ENCODE measurements around the gene ZCCHC7.

The ZCCHC7 gene

DNA sequence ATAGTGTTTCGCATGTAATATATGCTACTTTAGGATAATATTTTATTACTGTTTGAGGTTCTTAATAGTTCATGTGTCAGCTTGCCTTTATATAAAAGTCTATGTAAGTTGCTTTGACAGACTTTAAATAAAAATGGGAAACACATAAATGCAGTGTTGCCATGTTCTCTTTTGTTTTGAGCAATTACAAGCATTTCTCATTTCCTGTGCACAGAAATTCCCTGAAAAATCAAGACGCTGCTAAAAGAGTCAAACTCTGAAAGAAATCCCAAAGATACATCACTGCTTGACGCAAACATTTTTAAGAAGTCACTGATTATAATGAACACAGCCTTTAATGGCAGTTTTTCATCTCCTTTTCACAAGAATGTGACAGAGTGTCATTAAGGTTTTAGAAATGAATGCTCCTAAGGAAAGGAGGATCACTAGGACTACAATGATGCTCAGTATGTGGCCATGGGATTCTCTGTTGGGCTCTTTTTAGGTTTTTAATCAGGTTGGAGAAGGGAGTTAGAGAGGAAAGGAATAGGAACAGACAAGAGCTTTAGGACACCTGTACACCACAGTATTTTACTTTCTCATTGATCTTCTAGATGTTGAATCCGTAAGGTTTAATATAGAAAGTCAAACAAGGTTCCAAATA lies 29.4 kb downstream of the ZCCHC7 start:
- H3K4me3 ChIP-seq (ENCODE audit: low read depth, low read length) = no peak overlapping the region

DNA sequence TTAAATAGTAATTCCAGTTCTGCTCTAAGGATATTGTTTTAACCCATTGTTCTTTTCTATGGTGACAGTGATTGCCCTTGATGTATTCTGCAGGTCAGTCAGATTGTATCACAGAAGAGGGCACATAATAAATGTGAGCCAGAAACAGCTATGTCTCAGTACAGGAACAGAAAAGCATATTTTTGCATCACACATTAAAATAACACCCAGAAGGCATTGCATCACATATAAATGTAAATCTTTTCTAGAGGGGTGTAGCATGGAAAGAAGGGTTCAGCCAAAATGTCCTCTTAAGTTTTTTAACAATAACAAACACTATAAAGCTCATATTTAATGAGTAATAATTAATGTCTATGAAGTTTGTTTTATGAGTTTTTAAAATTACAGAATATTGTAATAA lies 30.0 kb downstream of the ZCCHC7 start:
- TF ChIP-seq CTCF (IDR thresholded peaks at IDR 0.05; ENCODE audit: low read depth, low read length) = no peak
- H3K4me3 ChIP-seq (ENCODE audit: low read depth, low read length) = no peak overlapping the region

More for the DNA sequence above, 29.4 kb downstream of the ZCCHC7 start:
- no peak for TF ChIP-seq CTCF (IDR thresholded peaks at IDR 0.05; ENCODE audit: low read depth, low read length)

DNA sequence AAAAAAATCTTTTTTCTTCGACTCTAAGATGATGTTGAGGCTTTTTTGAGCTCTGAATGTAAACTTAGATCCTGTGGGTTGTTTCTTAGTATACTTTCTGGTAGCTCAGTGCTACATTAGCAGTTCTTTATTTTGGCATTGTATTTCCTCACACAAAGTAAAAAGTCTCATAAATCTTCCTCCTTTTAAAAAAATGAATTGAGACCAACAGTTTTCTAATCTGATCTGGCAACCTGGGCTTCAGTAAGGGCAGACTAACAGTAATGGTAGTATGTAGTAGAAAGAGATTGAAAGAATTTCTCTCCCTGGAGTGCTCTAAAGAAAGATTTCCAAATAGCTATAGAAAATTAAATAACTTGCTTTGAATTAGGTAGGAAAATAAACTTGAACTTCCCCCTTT lies 31.4 kb downstream of the ZCCHC7 start:
- no peak overlapping the region for H3K4me3 ChIP-seq (ENCODE audit: low read depth, low read length)
- TF ChIP-seq CTCF (IDR thresholded peaks at IDR 0.05; ENCODE audit: low read depth, low read length) = no peak

DNA sequence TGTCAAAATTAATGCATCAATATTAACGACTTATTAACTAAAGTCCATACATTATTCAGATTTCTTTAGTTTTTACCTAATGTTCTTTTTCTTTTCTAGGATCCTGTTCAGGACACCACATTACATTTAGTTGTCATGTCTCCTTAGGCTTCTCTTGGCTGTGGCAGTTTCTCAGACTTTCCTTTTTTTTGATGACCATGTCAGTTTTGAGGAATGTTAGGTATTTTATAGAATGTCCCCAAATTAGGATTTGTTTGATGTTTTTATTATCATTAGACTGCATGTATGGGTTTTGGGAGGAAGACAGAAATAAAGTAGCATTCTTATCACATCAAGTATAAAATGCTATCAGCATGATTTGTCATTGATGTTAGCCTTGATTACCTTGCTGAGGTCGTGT lies 32.0 kb downstream of the ZCCHC7 start:
- no peak for TF ChIP-seq CTCF (IDR thresholded peaks at IDR 0.05; ENCODE audit: low read depth, low read length)
- H3K4me3 ChIP-seq (ENCODE audit: low read depth, low read length) = no peak overlapping the region

DNA sequence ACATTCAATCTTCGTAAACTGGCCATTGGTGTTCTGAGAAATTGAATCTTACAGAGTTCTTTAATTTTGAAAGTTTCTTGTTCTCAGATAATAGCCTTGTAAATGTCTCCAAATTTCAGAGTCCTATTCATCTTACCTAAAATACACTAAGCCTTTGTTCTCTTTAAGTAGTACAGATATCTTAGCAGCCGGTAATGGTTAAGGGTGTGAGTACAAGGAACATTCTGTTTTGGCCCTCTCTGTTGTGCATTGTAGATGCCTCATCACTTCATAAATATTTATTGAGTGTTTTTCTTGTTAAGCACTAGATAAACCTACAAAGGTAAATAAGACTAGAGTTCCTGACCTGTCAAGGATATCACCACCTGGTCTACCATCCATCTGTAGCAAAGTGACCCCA lies 35.2 kb downstream of the ZCCHC7 start:
- no peak for TF ChIP-seq CTCF (IDR thresholded peaks at IDR 0.05; ENCODE audit: low read depth, low read length)
- H3K4me3 ChIP-seq (ENCODE audit: low read depth, low read length) = no peak overlapping the region

- TF ChIP-seq CTCF (IDR thresholded peaks at IDR 0.05; ENCODE audit: low read depth, low read length) = no peak
- H3K4me3 ChIP-seq (ENCODE audit: low read depth, low read length) = no peak overlapping the region
These were observed 35.8 kb downstream of the ZCCHC7 start for GRCh38 chr9:37156205-37156604.

DNA sequence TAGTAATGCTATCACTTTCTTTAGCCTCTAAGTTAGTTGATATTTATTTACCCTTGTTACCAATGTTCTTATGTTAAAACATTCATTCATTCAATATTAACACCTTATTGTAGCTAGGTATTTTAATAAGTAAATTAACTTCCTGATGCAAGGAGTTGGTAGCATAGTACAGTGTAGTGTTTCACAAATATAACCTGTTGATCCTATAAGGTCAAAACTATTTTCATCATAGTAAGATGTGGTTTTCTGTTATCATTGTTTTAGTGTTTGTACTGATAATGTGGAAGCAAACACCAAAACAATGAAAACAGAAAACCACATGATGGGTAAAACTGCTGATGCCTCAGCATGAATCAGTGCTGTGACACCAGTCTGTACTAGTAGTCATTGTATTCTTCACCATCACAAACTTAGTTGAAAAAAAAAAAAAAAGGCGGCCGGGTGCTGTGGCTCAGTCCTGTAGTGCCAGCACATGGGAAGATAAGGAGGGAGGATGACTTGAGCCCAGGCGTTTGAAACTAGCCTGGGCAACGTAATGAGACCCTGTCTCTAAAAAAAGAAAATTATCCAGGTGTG lies 36.5 kb downstream of the ZCCHC7 start:
- TF ChIP-seq CTCF (IDR thresholded peaks at IDR 0.05; ENCODE audit: low read depth, low read length) = no peak
- no peak overlapping the region for H3K4me3 ChIP-seq (ENCODE audit: low read depth, low read length)
